Endodermal cell (in vitro differentiated cells): ENCODE data around the gene SNX5. TPM values are rescaled to one million over a fixed set of nuclear protein-coding genes. Genes with fewer than 3 reads are reported as not detected.

Experiments
- DNase-seq: peaks from one replicate; pipeline ENCODE4 v3.0.0-alpha.2; 2017
- H3K27ac ChIP-seq: 2 replicates; pipeline ENCODE4 v1.5.1; 2013; ENCODE audit warnings: mild to moderate bottlenecking, low read depth, low read length, moderate library complexity
- H3K27me3 ChIP-seq: 2 replicates; pipeline ENCODE4 v1.6.1; 2013; ENCODE audit warnings: mild to moderate bottlenecking, low read length, moderate library complexity; ENCODE audit not compliant: insufficient read depth, control insufficient read depth, poor library complexity, severe bottlenecking
- H3K36me3 ChIP-seq: 2 replicates; pipeline ENCODE4 v1.7.0; 2013; ENCODE audit warnings: mild to moderate bottlenecking, low read length, moderate library complexity; ENCODE audit not compliant: control insufficient read depth, insufficient read depth
- H3K4me1 ChIP-seq: one replicate; pipeline ENCODE4 v1.7.0; 2013; ENCODE audit warnings: low read length; ENCODE audit not compliant: control insufficient read depth, insufficient read depth
- H3K4me3 ChIP-seq: 2 replicates; pipeline ENCODE4 v1.5.1; 2013; ENCODE audit warnings: mild to moderate bottlenecking, low read length, moderate library complexity
- H3K9ac ChIP-seq: 2 replicates; pipeline ENCODE4 v1.6.1; 2013; ENCODE audit warnings: mild to moderate bottlenecking, low read length, moderate library complexity; ENCODE audit not compliant: poor library complexity, severe bottlenecking; ENCODE audit errors: extremely low read depth
- H3K9me3 ChIP-seq: 2 replicates; pipeline ENCODE4 v1.6.1; 2013; ENCODE audit warnings: mild to moderate bottlenecking, low read length, moderate library complexity; ENCODE audit not compliant: control insufficient read depth
- H3K27ac Mint-ChIP-seq: 2 replicates; pipeline ENCODE4 v1.8.0; 2020; ENCODE audit warnings: mixed read lengths
- H3K27me3 Mint-ChIP-seq: 2 replicates; pipeline ENCODE4 v1.8.0; 2021; ENCODE audit warnings: mild to moderate bottlenecking, mixed read lengths; ENCODE audit not compliant: insufficient read depth
- H3K36me3 Mint-ChIP-seq: 2 replicates; pipeline ENCODE4 v1.8.0; 2020; ENCODE audit warnings: low read depth, mixed read lengths
- H3K4me1 Mint-ChIP-seq: 2 replicates; pipeline ENCODE4 v1.8.0; 2020; ENCODE audit warnings: mixed read lengths
- H3K4me3 Mint-ChIP-seq: 2 replicates; pipeline ENCODE4 v1.8.0; 2020; ENCODE audit warnings: mild to moderate bottlenecking, moderate library complexity, mixed read lengths
- H3K9me3 Mint-ChIP-seq: 2 replicates; pipeline ENCODE4 v1.8.0; 2020; ENCODE audit warnings: mild to moderate bottlenecking, mixed read lengths
- CTCF ChIP-seq: fragments of 200-600 bp; sonication (generic); conservative IDR thresholded peaks from 2 replicates; pipeline ENCODE4 v1.5.0; 2021; ENCODE audit warnings: antibody characterized with exemption, mild to moderate bottlenecking
- WGBS, 2 experiments: methylation state at CpG; one replicate each; pipeline versions ENCODE4 v1.1.5 to v1.1.7; 2013; ENCODE audit warnings: missing lambda C conversion rate in 2 of 2, mixed read lengths in 1 of 2; ENCODE audit not compliant: insufficient coverage in 1 of 2, insufficient read length in 1 of 2; 5-methylcytosine and 5-hydroxymethylcytosine counted together
- total RNA-seq, 2 donors: library from RNA; stranded (reverse); fragmentation: NEBNext Ultra II Directional in 1 of 2; extraction: Animal tissue kit (Norgen Biotek cat#: 25700) in 1 of 2; gene quantifications; 2 replicates in 1 of 2; 3 replicates in 1 of 2; pipeline ENCODE4 v1.2.1, GENCODE V29; 2021

Gene SNX5
- total RNA-seq, 2 donors from 2014 or later: 170 to 171 TPM

DNA sequence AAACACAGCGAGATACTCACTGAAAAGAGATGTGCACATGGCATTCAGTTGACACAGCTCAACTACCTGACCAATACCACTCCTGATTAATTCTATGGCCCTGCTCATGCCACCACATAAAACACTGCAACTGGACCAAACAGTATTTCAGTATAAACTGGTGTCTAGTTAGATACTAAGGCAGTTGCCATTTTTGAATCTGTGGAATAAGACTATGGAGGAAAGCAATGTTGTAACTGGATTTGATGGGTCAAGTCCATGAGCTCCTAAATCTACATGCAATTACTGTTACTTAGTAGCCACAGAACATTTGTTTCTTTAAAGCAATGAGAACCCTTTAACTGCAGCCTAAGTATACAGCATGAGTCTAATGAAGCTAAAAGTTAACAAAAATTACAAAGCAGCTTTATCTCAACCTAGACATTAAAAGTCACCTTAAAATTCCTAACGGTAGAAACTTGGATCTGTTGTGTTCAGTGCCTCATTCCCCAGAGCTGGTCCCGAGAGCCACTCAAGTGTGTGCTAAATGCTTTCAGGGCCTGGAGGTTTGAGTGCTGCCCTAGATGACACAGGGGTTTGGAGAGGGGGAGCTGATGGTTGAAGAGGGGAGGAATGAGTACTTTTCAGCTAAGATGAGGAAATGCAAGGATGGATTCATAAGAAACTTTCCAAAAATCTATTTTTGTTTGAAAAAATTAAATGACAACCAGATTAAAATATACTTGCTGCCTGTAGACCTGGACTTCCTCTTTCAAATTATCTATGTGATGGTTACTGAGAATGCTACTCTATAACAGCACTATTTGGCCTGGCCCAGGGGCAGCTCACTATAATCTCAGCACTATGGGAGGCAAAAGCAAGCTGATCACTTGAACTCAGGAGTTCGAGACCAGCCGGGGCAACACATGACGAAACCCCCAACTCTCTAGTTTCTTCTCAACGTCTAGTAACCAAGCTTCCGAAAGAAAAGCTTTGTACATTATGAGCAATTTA is 15.6 kb downstream of the SNX5 start:
- no peak for TF ChIP-seq CTCF
- H3K9me3 ChIP-seq: no peaks in the 10 kb centered on the region
- H3K36me3 ChIP-seq: peaks cover 97% of the 10 kb centered on the region
- H3K4me3 Mint-ChIP-seq: no peak overlapping the region
- no peaks in the 10 kb centered on the region for H3K9me3 Mint-ChIP-seq
- no peak overlapping the region for H3K4me3 ChIP-seq
- no peaks in the 10 kb centered on the region for H3K27me3 Mint-ChIP-seq
- peak overlapping the region; percentile 84 for H3K27ac Mint-ChIP-seq
- DNase-seq: no peak
- H3K27me3 ChIP-seq: no peaks in the 10 kb centered on the region
- 94 to 96% methylated on average over 8 of the region's 8 CpGs for WGBS, 2 experiments
- peaks cover 95% of the 10 kb centered on the region for H3K36me3 Mint-ChIP-seq
- no peak overlapping the region for H3K9ac ChIP-seq
- no peak overlapping the region for H3K27ac ChIP-seq
- peaks cover 4% of the 10 kb centered on the region for H3K4me1 ChIP-seq
- H3K4me1 Mint-ChIP-seq: peaks cover 10% of the 10 kb centered on the region

DNA sequence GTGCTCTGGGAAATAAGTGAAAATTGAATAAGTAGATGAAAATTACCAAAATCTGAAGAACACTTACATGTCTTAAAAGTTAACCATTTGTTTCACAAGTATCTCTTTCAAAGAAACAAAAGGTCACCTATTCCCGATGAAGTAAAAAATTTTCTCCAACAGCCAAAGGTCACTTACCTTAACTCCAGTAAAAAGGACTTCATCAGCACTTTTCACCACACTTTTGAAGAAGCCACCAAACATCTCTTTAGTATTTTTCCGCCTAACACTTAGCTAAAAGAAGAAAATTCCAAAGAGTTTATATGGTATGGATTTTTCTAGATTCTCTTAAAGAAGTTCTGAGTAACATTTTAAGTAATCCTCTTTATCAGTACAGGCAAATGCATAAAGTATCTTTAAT is 17.3 kb downstream of the SNX5 start:
- no peak overlapping the region for H3K27ac Mint-ChIP-seq
- Histone ChIP-seq H3K27me3 (no peaks in the 10 kb centered on the region), H3K9ac (no peak overlapping the region), H3K4me1 (no peaks in the 10 kb centered on the region), H3K9me3 (no peaks in the 10 kb centered on the region), H3K4me3 (no peak overlapping the region), H3K27ac (no peak overlapping the region), H3K36me3 (peaks cover 100% of the 10 kb centered on the region)
- H3K36me3 Mint-ChIP-seq: peaks cover 99% of the 10 kb centered on the region
- H3K4me1 Mint-ChIP-seq: peaks cover 7% of the 10 kb centered on the region
- TF ChIP-seq CTCF: no peak
- H3K9me3 Mint-ChIP-seq: no peaks in the 10 kb centered on the region
- H3K4me3 Mint-ChIP-seq: no peak overlapping the region
- whole genome bisulfite sequencing, 2 experiments: 100% methylated on average over 1 of the region's 2 CpGs
- no peaks in the 10 kb centered on the region for H3K27me3 Mint-ChIP-seq
- no peak for DNase-seq

DNA sequence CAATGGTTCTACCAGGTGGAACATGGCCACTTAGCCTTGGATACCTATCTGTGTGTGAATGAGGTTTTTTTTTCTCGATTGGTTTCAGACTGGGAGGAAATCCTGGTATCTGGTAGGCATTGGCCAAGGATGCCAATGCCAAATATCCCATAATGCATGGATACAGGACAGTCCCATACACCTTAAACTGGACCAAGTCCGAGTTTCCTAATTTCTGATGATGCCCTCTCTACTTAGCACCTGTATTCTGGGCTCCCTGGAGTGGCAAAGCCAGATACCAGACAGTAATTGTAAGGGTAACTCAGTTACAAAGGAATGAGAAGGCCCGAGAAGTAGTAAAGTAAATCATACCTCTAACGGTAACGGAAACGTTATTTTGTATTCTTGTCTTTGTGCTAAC is 17.9 kb downstream of the SNX5 start:
- Histone ChIP-seq H3K9ac (no peak overlapping the region), H3K9me3 (no peaks in the 10 kb centered on the region), H3K4me1 (no peaks in the 10 kb centered on the region), H3K27me3 (no peaks in the 10 kb centered on the region), H3K27ac (no peak overlapping the region), H3K36me3 (peaks cover 100% of the 10 kb centered on the region), H3K4me3 (no peak overlapping the region)
- Mint-ChIP-seq H3K4me1 (peaks cover 7% of the 10 kb centered on the region), H3K27me3 (no peaks in the 10 kb centered on the region), H3K4me3 (no peak overlapping the region), H3K27ac (no peak overlapping the region), H3K9me3 (no peaks in the 10 kb centered on the region), H3K36me3 (peaks cover 99% of the 10 kb centered on the region)
- TF ChIP-seq CTCF: no peak
- no peak for DNase-seq
- WGBS, 2 experiments: 88 to 89% methylated on average over 5 to 6 of the region's 6 CpGs
